Head of caudate nucleus (tissue), 42 donors: ENCODE measurements around the gene ZNRF3.
A peak's percentile ranks its signal among the peaks of the same experiment; 100 is the strongest.

Source experiments
- DNase-seq, 42 donors: peaks; one replicate each; pipeline versions ENCODE4 v3.0.0 to v3.0.0-alpha.2; 2020 to 2021; ENCODE audit warnings: mixed read lengths in 7 of 42
- intact Hi-C: fragments of 100-400 bp; cut with DNase I; formaldehyde crosslinking; loops from one replicate; pipeline ENCODE4 v1.15.0; 2022

ZNRF3 gene

GRCh38 chr22:28922540-28923244, 39.3 kb downstream of the ZNRF3 start:
- DNase-seq = peak in 1 of 42 donors; percentile 16
- intact Hi-C loops = no loop called here

- intact Hi-C loops = no loop called here
- DNase-seq = peak in 37 of 42 donors; percentile 8 to 78 (median 39)
Measured at GRCh38 chr22:28923826-28924732, 40.7 kb downstream of the ZNRF3 start.

- peak in 1 of 42 donors; percentile 17 for DNase-seq
- intact Hi-C loops = no loop called here
Measured at GRCh38 chr22:28925916-28926315, 42.5 kb downstream of the ZNRF3 start.

GRCh38 chr22:28927630-28928029, 44.3 kb downstream of the ZNRF3 start:
- intact Hi-C loops = no loop called here

GRCh38 chr22:28929197-28929596, 45.8 kb downstream of the ZNRF3 start:
- peak in 1 of 42 donors; percentile 11 for DNase-seq
- intact Hi-C loops = no loop called here

More at GRCh38 chr22:28927630-28928029, 44.3 kb downstream of the ZNRF3 start:
- DNase-seq = peak in 1 of 42 donors; percentile 14

GRCh38 chr22:28930357-28931007, 47.1 kb downstream of the ZNRF3 start:
- DNase-seq = peak in 9 of 42 donors; percentile 11 to 64 (median 28)
- intact Hi-C loops = no loop called here

- intact Hi-C loops = no loop called here
- no peak for DNase-seq
Measured at GRCh38 chr22:28931844-28932567, 48.6 kb downstream of the ZNRF3 start.

GRCh38 chr22:28933321-28933720, 49.9 kb downstream of the ZNRF3 start:
- no peak for DNase-seq
- intact Hi-C loops = no loop called here

- intact Hi-C loops = no loop called here
- DNase-seq = no peak
Measured at GRCh38 chr22:28934026-28934425, 50.7 kb downstream of the ZNRF3 start.

- DNase-seq = peak in 1 of 42 donors; percentile 1
- intact Hi-C loops = no loop called here
Measured at GRCh38 chr22:28935140-28935539, 51.8 kb downstream of the ZNRF3 start.

GRCh38 chr22:28935713-28936112, 52.3 kb downstream of the ZNRF3 start:
- intact Hi-C loops = no loop called here
- DNase-seq = no peak

- no peak for DNase-seq
- intact Hi-C loops = no loop called here
Measured at GRCh38 chr22:28936200-28936599, 52.8 kb downstream of the ZNRF3 start.

- intact Hi-C loops = no loop called here
- no peak for DNase-seq
Measured at GRCh38 chr22:28937206-28938025, 54.0 kb downstream of the ZNRF3 start.

GRCh38 chr22:28938286-28938833, 55.0 kb downstream of the ZNRF3 start:
- intact Hi-C loops = no loop called here
- DNase-seq = no peak

- intact Hi-C loops = no loop called here
- no peak for DNase-seq
Measured at GRCh38 chr22:28939394-28939793, 56.0 kb downstream of the ZNRF3 start.

- intact Hi-C loops = no loop called here
- no peak for DNase-seq
Measured at GRCh38 chr22:28939932-28940331, 56.6 kb downstream of the ZNRF3 start.

GRCh38 chr22:28940441-28940840, 57.1 kb downstream of the ZNRF3 start:
- intact Hi-C loops = no loop called here
- no peak for DNase-seq

GRCh38 chr22:28942333-28942732, 59.0 kb downstream of the ZNRF3 start:
- intact Hi-C loops = no loop called here
- DNase-seq = no peak
